Measurements from ENCODE around the gene C12orf56. TPM values are rescaled to one million over a fixed set of nuclear protein-coding genes. Genes with fewer than 3 reads are reported as not detected.

C12orf56 gene
- polyA plus RNA-seq, 1 donor from 2014 or later: not detected

DNA sequence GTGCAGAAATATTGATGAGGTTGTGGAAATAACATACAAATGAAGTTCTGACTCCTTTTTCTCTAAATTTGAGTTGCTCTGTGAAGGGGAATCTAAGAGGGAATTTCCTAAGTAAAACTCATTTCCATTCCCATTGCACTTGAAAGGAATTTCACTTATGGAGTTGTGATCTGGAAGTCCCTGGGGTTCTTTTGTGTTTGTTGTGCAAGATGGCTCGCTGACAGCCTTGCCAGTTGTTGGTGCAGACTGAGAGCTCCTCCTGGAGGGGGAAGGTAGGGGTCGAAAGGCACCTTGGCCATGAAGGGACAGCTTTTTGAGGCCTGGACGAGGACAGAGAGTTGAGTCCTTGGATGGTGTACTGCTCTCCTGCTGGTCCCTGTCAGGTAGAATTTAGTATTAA lies 72.0 kb downstream of the C12orf56 start:
- H3K27ac ChIP-seq (ENCODE audit: low read length): no peak overlapping the region

GRCh38 chr12:64311877-64312276 lies 78.7 kb downstream of the C12orf56 start:
- H3K27me3 ChIP-seq (ENCODE audit: insufficient read depth, low read depth, low read length): no peaks in the 10 kb centered on the region
- H2AFZ ChIP-seq (ENCODE audit: low read depth, low read length): no peak overlapping the region
- no peak overlapping the region for H3K4me2 ChIP-seq (ENCODE audit: low read length)
- no peaks in the 10 kb centered on the region for H3K9me3 ChIP-seq (ENCODE audit: low read length)
- no peaks in the 10 kb centered on the region for H4K20me1 ChIP-seq (ENCODE audit: insufficient read depth)
- no peaks in the 10 kb centered on the region for H3K9me2 ChIP-seq (ENCODE audit: insufficient read depth, low read length)
- H3F3A ChIP-seq (ENCODE audit: insufficient read depth, low read length, poor library complexity, severe bottlenecking): no peaks in the 10 kb centered on the region
- TF ChIP-seq, protein P1, sequence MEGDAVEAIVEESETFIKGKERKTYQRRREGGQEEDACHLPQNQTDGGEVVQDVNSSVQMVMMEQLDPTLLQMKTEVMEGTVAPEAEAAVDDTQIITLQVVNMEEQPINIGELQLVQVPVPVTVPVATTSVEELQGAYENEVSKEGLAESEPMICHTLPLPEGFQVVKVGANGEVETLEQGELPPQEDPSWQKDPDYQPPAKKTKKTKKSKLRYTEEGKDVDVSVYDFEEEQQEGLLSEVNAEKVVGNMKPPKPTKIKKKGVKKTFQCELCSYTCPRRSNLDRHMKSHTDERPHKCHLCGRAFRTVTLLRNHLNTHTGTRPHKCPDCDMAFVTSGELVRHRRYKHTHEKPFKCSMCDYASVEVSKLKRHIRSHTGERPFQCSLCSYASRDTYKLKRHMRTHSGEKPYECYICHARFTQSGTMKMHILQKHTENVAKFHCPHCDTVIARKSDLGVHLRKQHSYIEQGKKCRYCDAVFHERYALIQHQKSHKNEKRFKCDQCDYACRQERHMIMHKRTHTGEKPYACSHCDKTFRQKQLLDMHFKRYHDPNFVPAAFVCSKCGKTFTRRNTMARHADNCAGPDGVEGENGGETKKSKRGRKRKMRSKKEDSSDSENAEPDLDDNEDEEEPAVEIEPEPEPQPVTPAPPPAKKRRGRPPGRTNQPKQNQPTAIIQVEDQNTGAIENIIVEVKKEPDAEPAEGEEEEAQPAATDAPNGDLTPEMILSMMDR (IDR thresholded peaks at IDR 0.05; ENCODE audit: poor library complexity, severe bottlenecking): no peak
- TF ChIP-seq EZH2 (IDR thresholded peaks at IDR 0.05; ENCODE audit: borderline replicate concordance, insufficient read depth, low read length, poor library complexity, severe bottlenecking): no peak
- no peak for TF ChIP-seq TAF1 (IDR thresholded peaks at IDR 0.05; ENCODE audit: low read depth)
- no peak for TF ChIP-seq POLR2AphosphoS5 (IDR thresholded peaks at IDR 0.05)
- TF ChIP-seq SMC3 (conservative IDR thresholded peaks at IDR 0.05; ENCODE audit: poor library complexity): no peak
- TF ChIP-seq RAD21 (conservative IDR thresholded peaks at IDR 0.05): no peak
- TF ChIP-seq, protein P2, sequence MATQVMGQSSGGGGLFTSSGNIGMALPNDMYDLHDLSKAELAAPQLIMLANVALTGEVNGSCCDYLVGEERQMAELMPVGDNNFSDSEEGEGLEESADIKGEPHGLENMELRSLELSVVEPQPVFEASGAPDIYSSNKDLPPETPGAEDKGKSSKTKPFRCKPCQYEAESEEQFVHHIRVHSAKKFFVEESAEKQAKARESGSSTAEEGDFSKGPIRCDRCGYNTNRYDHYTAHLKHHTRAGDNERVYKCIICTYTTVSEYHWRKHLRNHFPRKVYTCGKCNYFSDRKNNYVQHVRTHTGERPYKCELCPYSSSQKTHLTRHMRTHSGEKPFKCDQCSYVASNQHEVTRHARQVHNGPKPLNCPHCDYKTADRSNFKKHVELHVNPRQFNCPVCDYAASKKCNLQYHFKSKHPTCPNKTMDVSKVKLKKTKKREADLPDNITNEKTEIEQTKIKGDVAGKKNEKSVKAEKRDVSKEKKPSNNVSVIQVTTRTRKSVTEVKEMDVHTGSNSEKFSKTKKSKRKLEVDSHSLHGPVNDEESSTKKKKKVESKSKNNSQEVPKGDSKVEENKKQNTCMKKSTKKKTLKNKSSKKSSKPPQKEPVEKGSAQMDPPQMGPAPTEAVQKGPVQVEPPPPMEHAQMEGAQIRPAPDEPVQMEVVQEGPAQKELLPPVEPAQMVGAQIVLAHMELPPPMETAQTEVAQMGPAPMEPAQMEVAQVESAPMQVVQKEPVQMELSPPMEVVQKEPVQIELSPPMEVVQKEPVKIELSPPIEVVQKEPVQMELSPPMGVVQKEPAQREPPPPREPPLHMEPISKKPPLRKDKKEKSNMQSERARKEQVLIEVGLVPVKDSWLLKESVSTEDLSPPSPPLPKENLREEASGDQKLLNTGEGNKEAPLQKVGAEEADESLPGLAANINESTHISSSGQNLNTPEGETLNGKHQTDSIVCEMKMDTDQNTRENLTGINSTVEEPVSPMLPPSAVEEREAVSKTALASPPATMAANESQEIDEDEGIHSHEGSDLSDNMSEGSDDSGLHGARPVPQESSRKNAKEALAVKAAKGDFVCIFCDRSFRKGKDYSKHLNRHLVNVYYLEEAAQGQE (IDR thresholded peaks at IDR 0.05; ENCODE audit: borderline replicate concordance): no peak
- no peak for TF ChIP-seq EP300 (conservative IDR thresholded peaks at IDR 0.05; ENCODE audit: poor library complexity, severe bottlenecking)
- no peak for TF ChIP-seq MXI1 (conservative IDR thresholded peaks at IDR 0.05; ENCODE audit: poor library complexity, severe bottlenecking)
- H3K9ac ChIP-seq (ENCODE audit: low read length): no peak overlapping the region
- H3K36me3 ChIP-seq (ENCODE audit: insufficient read depth, low read length): no peaks in the 10 kb centered on the region
- no peak overlapping the region for H3K27ac ChIP-seq (ENCODE audit: low read length)
- H3K79me2 ChIP-seq (replicated peaks; ENCODE audit: insufficient read depth, low read length): no peaks in the 10 kb centered on the region
- no peak overlapping the region for H3K4me3 ChIP-seq (ENCODE audit: low read length)

More for the DNA sequence above, 72.0 kb downstream of the C12orf56 start:
- Histone ChIP-seq H3F3A (ENCODE audit: insufficient read depth, low read length, poor library complexity, severe bottlenecking) (no peaks in the 10 kb centered on the region), H3K4me2 (ENCODE audit: low read length) (no peak overlapping the region), H3K79me2 (replicated peaks; ENCODE audit: insufficient read depth, low read length) (no peaks in the 10 kb centered on the region), H3K36me3 (ENCODE audit: insufficient read depth, low read length) (no peaks in the 10 kb centered on the region), H4K20me1 (ENCODE audit: insufficient read depth) (no peaks in the 10 kb centered on the region), H3K27me3 (ENCODE audit: insufficient read depth, low read depth, low read length) (no peaks in the 10 kb centered on the region), H2AFZ (ENCODE audit: low read depth, low read length) (no peak overlapping the region), H3K9ac (ENCODE audit: low read length) (no peak overlapping the region), H3K4me3 (ENCODE audit: low read length) (no peak overlapping the region), H3K9me2 (ENCODE audit: insufficient read depth, low read length) (no peaks in the 10 kb centered on the region), H3K9me3 (ENCODE audit: low read length) (no peaks in the 10 kb centered on the region)
- TF ChIP-seq EZH2 (IDR thresholded peaks at IDR 0.05; ENCODE audit: borderline replicate concordance, insufficient read depth, low read length, poor library complexity, severe bottlenecking): no peak
- no peak for TF ChIP-seq EP300 (conservative IDR thresholded peaks at IDR 0.05; ENCODE audit: poor library complexity, severe bottlenecking)
- TF ChIP-seq SMC3 (conservative IDR thresholded peaks at IDR 0.05; ENCODE audit: poor library complexity): no peak
- no peak for TF ChIP-seq TAF1 (IDR thresholded peaks at IDR 0.05; ENCODE audit: low read depth)
- TF ChIP-seq, protein P2 (IDR thresholded peaks at IDR 0.05; ENCODE audit: borderline replicate concordance): no peak
- TF ChIP-seq POLR2AphosphoS5 (IDR thresholded peaks at IDR 0.05): no peak
- TF ChIP-seq, protein P1 (IDR thresholded peaks at IDR 0.05; ENCODE audit: poor library complexity, severe bottlenecking): no peak
- TF ChIP-seq MXI1 (conservative IDR thresholded peaks at IDR 0.05; ENCODE audit: poor library complexity, severe bottlenecking): no peak
- TF ChIP-seq RAD21 (conservative IDR thresholded peaks at IDR 0.05): no peak

All from neural cell (in vitro differentiated cells).